ENCODE measurements around the gene ZNF516.

ZNF516 gene

DNA sequence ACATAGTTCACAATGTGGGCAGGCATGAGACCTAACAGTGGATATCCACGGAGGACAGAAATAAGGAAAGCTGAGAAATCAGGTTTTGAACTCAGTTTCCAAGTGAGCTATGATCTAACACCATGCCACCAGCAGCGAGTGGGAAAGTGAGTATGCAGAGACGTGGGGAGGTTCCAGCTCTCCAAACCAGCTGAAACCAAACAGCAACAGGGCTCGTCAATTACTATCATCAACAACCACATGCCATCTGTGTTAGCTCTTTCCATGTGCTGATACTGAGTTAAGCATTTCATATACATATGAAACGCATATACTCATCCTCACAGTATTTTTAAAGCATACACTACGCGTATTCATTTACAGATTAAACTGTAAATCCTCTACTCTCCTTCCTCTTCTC lies 172.4 kb downstream of the ZNF516 start:
- FAIRE-seq (no peak), DNase-seq (ENCODE audit: insufficient read length) (no peak)
- no peak for TF ChIP-seq POLR2AphosphoS5 (IDR thresholded peaks at IDR 0.05; ENCODE audit: low read depth, low read length)
- no peak for TF ChIP-seq POLR2A (IDR thresholded peaks at IDR 0.05; ENCODE audit: low read depth, low read length)
- TF ChIP-seq TAF1 (IDR thresholded peaks at IDR 0.05; ENCODE audit: borderline replicate concordance, low read depth, low read length) = no peak

DNA sequence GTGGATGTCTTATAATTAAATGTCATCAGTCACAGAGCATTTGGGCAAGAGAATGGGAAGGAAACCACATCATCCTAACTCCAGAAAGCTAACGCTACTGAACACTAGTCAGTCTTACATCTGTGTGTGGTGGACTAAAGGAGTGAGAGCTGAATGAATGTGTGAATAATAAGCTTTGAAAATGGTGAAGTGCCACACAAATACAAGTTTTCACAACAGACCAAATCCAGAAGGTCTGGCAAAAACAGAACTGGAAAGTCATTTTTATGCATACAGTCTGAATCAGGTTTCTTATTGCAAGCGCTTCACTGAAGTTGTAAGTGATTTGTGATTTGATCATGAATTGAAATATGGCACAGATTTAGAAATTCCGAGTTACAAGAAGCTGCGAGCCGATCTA lies 175.7 kb downstream of the ZNF516 start:
- no peak for FAIRE-seq
- no peak for TF ChIP-seq TAF1 (IDR thresholded peaks at IDR 0.05; ENCODE audit: borderline replicate concordance, low read depth, low read length)
- DNase-seq (ENCODE audit: insufficient read length) = no peak

DNA sequence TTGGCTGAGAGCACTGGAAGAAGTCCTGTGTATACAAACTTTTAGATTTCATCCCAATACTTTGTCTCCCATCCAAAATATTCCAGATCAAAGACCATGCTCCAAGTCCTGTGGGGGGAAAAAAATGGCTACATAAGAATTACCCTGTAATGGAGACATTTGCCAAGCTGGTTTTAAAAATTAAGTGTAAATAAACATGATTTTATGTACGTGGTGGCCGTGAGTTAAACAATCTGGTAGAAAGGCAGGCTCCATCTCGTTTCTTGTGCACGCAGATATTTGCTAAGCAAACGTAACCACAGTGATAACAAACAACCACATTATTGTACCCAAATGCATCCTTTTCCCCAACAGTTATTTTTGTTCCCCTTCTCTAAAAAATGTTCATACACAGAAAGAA lies 176.4 kb downstream of the ZNF516 start:
- TF ChIP-seq POLR2A (IDR thresholded peaks at IDR 0.05; ENCODE audit: low read depth, low read length) (no peak), POLR2AphosphoS5 (IDR thresholded peaks at IDR 0.05; ENCODE audit: low read depth, low read length) (no peak), TAF1 (IDR thresholded peaks at IDR 0.05; ENCODE audit: borderline replicate concordance, low read depth, low read length) (no peak)
- DNase-seq (ENCODE audit: insufficient read length) (no peak), FAIRE-seq (no peak)

DNA sequence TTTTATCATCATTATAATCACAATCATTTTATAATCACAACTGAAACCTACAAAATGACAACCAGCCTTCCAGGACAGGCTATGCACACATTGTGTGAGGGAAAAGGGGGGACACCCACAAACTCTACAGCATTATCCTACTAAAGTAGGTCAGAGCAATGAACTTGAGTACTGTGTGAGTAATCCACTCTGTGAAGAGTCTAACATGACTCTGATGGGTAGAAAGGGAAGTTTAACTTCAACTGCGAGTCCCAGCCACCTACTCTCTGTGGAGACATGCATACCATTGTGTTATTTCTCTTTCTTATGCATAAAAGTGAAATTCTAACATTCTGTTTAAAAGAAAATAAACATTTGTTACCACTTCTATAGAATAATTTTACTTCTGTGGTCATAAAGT lies 177.9 kb downstream of the ZNF516 start:
- FAIRE-seq = no peak
- TF ChIP-seq POLR2A (IDR thresholded peaks at IDR 0.05; ENCODE audit: low read depth, low read length) (no peak), TAF1 (IDR thresholded peaks at IDR 0.05; ENCODE audit: borderline replicate concordance, low read depth, low read length) (no peak), POLR2AphosphoS5 (IDR thresholded peaks at IDR 0.05; ENCODE audit: low read depth, low read length) (no peak)
- no peak for DNase-seq (ENCODE audit: insufficient read length)

DNA sequence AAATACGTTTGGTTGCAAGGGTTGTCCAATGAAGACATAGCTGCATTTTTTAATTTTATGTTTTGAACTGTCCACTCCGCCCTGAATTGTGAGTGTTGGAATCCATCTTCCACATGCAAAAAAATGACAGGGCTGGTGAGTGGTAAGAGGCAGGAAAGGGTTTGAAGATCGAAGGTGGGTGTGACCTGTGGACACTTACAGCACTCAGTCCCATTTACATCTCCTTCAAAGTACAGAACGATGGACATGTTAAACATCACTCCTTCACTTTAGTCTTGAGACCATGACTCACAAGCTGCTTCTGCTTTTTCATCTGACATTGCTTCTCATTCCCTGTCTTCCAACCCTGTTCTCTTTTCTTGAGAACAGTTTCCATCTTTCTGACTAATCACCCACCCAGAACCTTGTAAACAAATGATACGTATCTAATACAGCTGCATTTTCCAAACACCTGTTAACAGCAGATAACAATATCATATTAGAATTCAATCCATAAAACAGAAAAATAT lies 179.3 kb downstream of the ZNF516 start:
- TF ChIP-seq TAF1 (IDR thresholded peaks at IDR 0.05; ENCODE audit: borderline replicate concordance, low read depth, low read length) (no peak), POLR2AphosphoS5 (IDR thresholded peaks at IDR 0.05; ENCODE audit: low read depth, low read length) (no peak), POLR2A (IDR thresholded peaks at IDR 0.05; ENCODE audit: low read depth, low read length) (no peak)
- DNase-seq (ENCODE audit: insufficient read length) (no peak), FAIRE-seq (no peak)

DNA sequence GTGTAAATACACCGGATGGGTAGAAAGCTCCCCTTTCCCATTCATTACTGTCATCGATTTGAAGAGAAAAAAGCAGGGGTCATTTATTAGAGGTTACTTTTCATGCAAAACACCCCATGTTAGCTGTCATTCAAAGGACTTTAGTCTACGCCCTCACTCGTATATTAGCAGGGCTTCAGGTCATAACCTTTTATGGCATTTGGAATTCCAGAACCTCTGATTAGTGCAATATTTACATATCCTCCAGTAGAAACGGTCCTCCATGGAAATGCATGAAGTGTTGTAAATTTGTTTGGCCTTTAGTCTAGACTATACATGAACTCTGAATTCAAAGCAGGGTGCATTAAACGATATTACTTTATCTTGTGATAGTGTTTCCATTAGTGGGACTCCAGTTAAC lies 180.5 kb downstream of the ZNF516 start:
- DNase-seq (ENCODE audit: insufficient read length) (no peak), FAIRE-seq (no peak)
- TF ChIP-seq POLR2A (IDR thresholded peaks at IDR 0.05; ENCODE audit: low read depth, low read length) (no peak), TAF1 (IDR thresholded peaks at IDR 0.05; ENCODE audit: borderline replicate concordance, low read depth, low read length) (no peak), POLR2AphosphoS5 (IDR thresholded peaks at IDR 0.05; ENCODE audit: low read depth, low read length) (no peak)

DNA sequence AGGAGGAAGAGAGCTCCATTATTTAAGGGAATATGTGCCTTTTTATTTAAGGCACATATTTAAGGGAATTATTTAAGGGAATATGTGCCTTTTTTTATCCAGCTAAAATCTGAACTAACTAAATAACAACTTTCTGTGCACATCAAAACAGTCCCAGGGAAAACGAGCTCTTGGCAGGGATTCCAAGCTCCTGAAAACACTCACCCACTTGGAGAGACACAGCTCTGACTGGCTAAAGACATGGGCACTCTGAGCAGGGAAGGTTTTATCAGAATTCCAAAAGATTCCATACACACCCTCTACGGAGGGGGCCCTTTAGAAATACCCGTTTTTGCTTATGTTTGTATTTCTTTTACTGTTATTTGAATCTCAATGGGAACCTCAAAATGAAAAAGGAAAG lies 181.0 kb downstream of the ZNF516 start:
- TF ChIP-seq POLR2A (IDR thresholded peaks at IDR 0.05; ENCODE audit: low read depth, low read length) (no peak), TAF1 (IDR thresholded peaks at IDR 0.05; ENCODE audit: borderline replicate concordance, low read depth, low read length) (no peak), POLR2AphosphoS5 (IDR thresholded peaks at IDR 0.05; ENCODE audit: low read depth, low read length) (no peak)
- DNase-seq (ENCODE audit: insufficient read length) (no peak), FAIRE-seq (no peak)

Data from GM12892 (cell line).